ENCODE results near the gene SF3A2.

The SF3A2 gene

GRCh38 chr19:2221918-2222317, 14.7 kb upstream of the SF3A2 start:
- POLR2A ChIA-PET: interaction anchor here (0.5 kb wide), 1 partner anchor 548 kb away, joined by 3 read pairs; no protein-coding TSS in a partner anchor
- no peak overlapping the region for H3K4me3 ChIP-seq (ENCODE audit: low read depth, low read length)
- H3K27ac ChIP-seq (ENCODE audit: extremely low read depth, low read depth, low read length): no peak overlapping the region
- peaks cover 4 to 67% of the 10 kb centered on the region in 2 experiments; a peak in 2 of 3 replicates for H3K36me3 ChIP-seq (ENCODE audit: control insufficient read depth in 2 of 2, insufficient read depth in 1 of 2, low read length in 2 of 2)
- TF ChIP-seq EGR2 (tag by site-specific recombination; IDR thresholded peaks at IDR 0.05; ENCODE audit: low read depth): no peak
- no peak for TF ChIP-seq ZNF701 (tag by site-specific recombination; IDR thresholded peaks at IDR 0.05)
- TF ChIP-seq INSM2 (tag by site-specific recombination; IDR thresholded peaks at IDR 0.05): no peak
- TF ChIP-seq WT1 (tag by site-specific recombination; IDR thresholded peaks at IDR 0.05): no peak
- TF ChIP-seq ZNF112 (tag by site-specific recombination; IDR thresholded peaks at IDR 0.05): no peak
- no peak for TF ChIP-seq ZNF704 (tag by site-specific recombination; IDR thresholded peaks at IDR 0.05)
- TF ChIP-seq ZNF623 (tag by site-specific recombination; IDR thresholded peaks at IDR 0.05): no peak
- no peak for TF ChIP-seq ZNF133 (tag by site-specific recombination; IDR thresholded peaks at IDR 0.05)
- no peak for TF ChIP-seq ZNF221 (tag by site-specific recombination; IDR thresholded peaks at IDR 0.05; ENCODE audit: borderline replicate concordance)
- no peak for TF ChIP-seq YY2 (tag by site-specific recombination; IDR thresholded peaks at IDR 0.05)
- no peak for TF ChIP-seq ZNF777 (tag by site-specific recombination; IDR thresholded peaks at IDR 0.05; ENCODE audit: borderline replicate concordance)
- TF ChIP-seq ZNF311 (tag by site-specific recombination; IDR thresholded peaks at IDR 0.05; ENCODE audit: borderline replicate concordance): no peak
- TF ChIP-seq ATF2 (tag by site-specific recombination; IDR thresholded peaks at IDR 0.05; ENCODE audit: low read depth): no peak
- no peaks in the 10 kb centered on the region for H3K9me3 ChIP-seq (ENCODE audit: control insufficient read depth, insufficient read depth, low read depth, low read length)
- no peaks in the 10 kb centered on the region for H3K4me1 ChIP-seq (ENCODE audit: control insufficient read depth, insufficient read depth, low read length)
- CTCF ChIA-PET: interaction anchor here (0.7 to 2.4 kb wide), 3 partner anchors 43 to 196 kb away, joined by 3 to 13 read pairs (median 5); no protein-coding TSS in a partner anchor

GRCh38 chr19:2223391-2223790, 13.2 kb upstream of the SF3A2 start:
- Histone ChIP-seq H3K4me1 (ENCODE audit: control insufficient read depth, insufficient read depth, low read length) (no peaks in the 10 kb centered on the region), H3K27ac (ENCODE audit: extremely low read depth, low read depth, low read length) (no peak overlapping the region), H3K9me3 (ENCODE audit: control insufficient read depth, insufficient read depth, low read depth, low read length) (no peaks in the 10 kb centered on the region), H3K4me3 (ENCODE audit: low read depth, low read length) (no peak overlapping the region), H3K36me3 (ENCODE audit: control insufficient read depth in 2 of 2, insufficient read depth in 1 of 2, low read length in 2 of 2) (peaks cover 4 to 64% of the 10 kb centered on the region in 2 experiments; a peak in 2 of 3 replicates)
- POLR2A ChIA-PET: no interaction called here
- CTCF ChIA-PET: no interaction called here
- TF ChIP-seq PBX3 (CRISPR knock-in tag; IDR thresholded peaks at IDR 0.05) (no peak), REST (tag by site-specific recombination; IDR thresholded peaks at IDR 0.05) (no peak), ZNF529 (tag by site-specific recombination; IDR thresholded peaks at IDR 0.05; ENCODE audit: insufficient replicate concordance) (no peak), HOXA7 (CRISPR knock-in tag; IDR thresholded peaks at IDR 0.05; ENCODE audit: borderline replicate concordance) (no peak), REPIN1 (tag by site-specific recombination; IDR thresholded peaks at IDR 0.05; ENCODE audit: low read depth) (no peak), ZNF223 (tag by site-specific recombination; IDR thresholded peaks at IDR 0.05) (no peak), ZNF24 (tag by site-specific recombination; IDR thresholded peaks at IDR 0.05) (no peak), ZBTB11 (tag by site-specific recombination; conservative IDR thresholded peaks at IDR 0.05; ENCODE audit: low read depth) (no peak), ZNF664 (tag by site-specific recombination; IDR thresholded peaks at IDR 0.05) (no peak), ZNF202 (tag by site-specific recombination; IDR thresholded peaks at IDR 0.05; ENCODE audit: borderline replicate concordance) (no peak), HOXC10 (CRISPR knock-in tag; IDR thresholded peaks at IDR 0.05) (no peak)
